LNCAP (cell line): ENCODE data around the gene CAAP1.

ENCODE experiments used
- CTCF ChIP-seq: fragments of 450-650 bp; IDR thresholded peaks from 2 replicates; pipeline ENCODE4 v1.5.1; 2017; ENCODE audit warnings: mild to moderate bottlenecking

The CAAP1 gene

GRCh38 chr9:26919698-26920097, 27.1 kb upstream of the CAAP1 start:
- TF ChIP-seq CTCF = no peak

- no peak for TF ChIP-seq CTCF
These were observed 20.6 kb upstream of the CAAP1 start for GRCh38 chr9:26913138-26913668.

- no peak for TF ChIP-seq CTCF
These were observed 12.1 kb upstream of the CAAP1 start for GRCh38 chr9:26904671-26905070.

GRCh38 chr9:26904070-26904469, 11.5 kb upstream of the CAAP1 start:
- no peak for TF ChIP-seq CTCF

GRCh38 chr9:26893030-26893676, 551 bp upstream of the CAAP1 start:
- TF ChIP-seq CTCF = no peak

- TF ChIP-seq CTCF = no peak
These were observed 876 bp downstream of the CAAP1 start for GRCh38 chr9:26891726-26892125.

GRCh38 chr9:26888271-26888670, 4.3 kb downstream of the CAAP1 start:
- no peak for TF ChIP-seq CTCF

GRCh38 chr9:26882154-26882553, 10.4 kb downstream of the CAAP1 start:
- TF ChIP-seq CTCF = no peak
